PC-3 (cell line): ENCODE results near the gene PNMA8B. TPM values are rescaled to one million over a fixed set of nuclear protein-coding genes. Genes with fewer than 3 reads are reported as not detected.

Experiments used
- ATAC-seq: fragments of 200-7000 bp; cut with Tn5 transposase; 2 replicates; pipeline ENCODE4 v1.9.1; 2020; ENCODE audit warnings: mild to moderate bottlenecking, moderate library complexity
- BruUV-seq: library from RNA; stranded (reverse); fragments of 400-500 nt; replicated peaks from 2 replicates; lab custom pipeline; 2021; lab: Mats Ljungman, UMichigan
- CTCF ChIA-PET: fragments of 300-600 bp; sonication (Branson Sonifier 250); formaldehyde crosslinking; loops from one replicate; lab custom pipeline; 2022; ENCODE audit warnings: antibody characterized with exemption; lab: Charles Lee
- POLR2A ChIA-PET: fragments of 300-600 bp; sonication (Branson Sonifier 250); formaldehyde crosslinking; loops from one replicate; lab custom pipeline; 2022; ENCODE audit warnings: antibody characterized with exemption; ENCODE audit not compliant: unreplicated experiment; lab: Charles Lee
- DNase-seq: peaks from one replicate; pipeline ENCODE4 v3.0.0-alpha.2; 2015
- H2AFZ ChIP-seq: fragments of 300-600 bp; sonication (generic); 2 replicates; pipeline ENCODE4 v1.6.0; 2016; ENCODE audit warnings: antibody characterized with exemption, low read length
- H3F3A ChIP-seq: fragments of 300-600 bp; sonication (generic); one replicate; pipeline ENCODE4 v1.6.0; 2017; ENCODE audit warnings: antibody characterized with exemption, low read length, control low read depth, mild to moderate bottlenecking; ENCODE audit not compliant: unreplicated experiment
- H3K27ac ChIP-seq: fragments of 300-600 bp; sonication (generic); 2 replicates; pipeline ENCODE4 v1.5.1; 2016; ENCODE audit warnings: mild to moderate bottlenecking, low read length
- H3K27me3 ChIP-seq: fragments of 300-600 bp; sonication (generic); 2 replicates; pipeline ENCODE4 v1.6.1; 2016; ENCODE audit warnings: low read length, mixed read lengths
- H3K36me3 ChIP-seq: fragments of 300-600 bp; sonication (generic); 2 replicates; pipeline ENCODE4 v1.6.1; 2016; ENCODE audit warnings: low read depth, mixed run types, low read length, mixed read lengths
- H3K4me1 ChIP-seq: fragments of 300-600 bp; sonication (generic); 2 replicates; pipeline ENCODE4 v1.5.1; 2016; ENCODE audit warnings: low read length; ENCODE audit not compliant: insufficient read depth
- H3K4me2 ChIP-seq: fragments of 300-600 bp; sonication (generic); 2 replicates; pipeline ENCODE4 v1.6.0; 2016; ENCODE audit warnings: low read length
- H3K4me3 ChIP-seq: fragments of 300-600 bp; sonication (generic); 2 replicates; pipeline ENCODE4 v1.5.1; 2016; ENCODE audit warnings: mild to moderate bottlenecking, low read length, mixed read lengths
- H3K79me2 ChIP-seq: fragments of 300-600 bp; sonication (generic); 2 replicates; pipeline ENCODE4 v1.6.1; 2017; ENCODE audit warnings: low read length, mixed read lengths
- H3K9ac ChIP-seq: fragments of 300-600 bp; sonication (generic); 2 replicates; pipeline ENCODE4 v1.6.0; 2016; ENCODE audit warnings: mild to moderate bottlenecking, low read length
- H3K9me2 ChIP-seq: fragments of 300-600 bp; sonication (generic); replicated peaks from 2 replicates; pipeline ENCODE4 v1.6.1; 2016; ENCODE audit warnings: mixed run types, low read length, mixed read lengths
- H3K9me3 ChIP-seq: fragments of 300-600 bp; sonication (generic); 2 replicates; pipeline ENCODE4 v1.6.1; 2016; ENCODE audit warnings: low read length, mixed read lengths
- H4K20me1 ChIP-seq: fragments of 300-600 bp; sonication (generic); 2 replicates; pipeline ENCODE4 v1.6.1; 2016; ENCODE audit warnings: low read length, mixed read lengths
- EZH2 ChIP-seq: fragments of 300-600 bp; sonication (generic); IDR thresholded peaks from one replicate; pipeline ENCODE4 v1.6.1; 2017; ENCODE audit warnings: antibody characterized with exemption, mild to moderate bottlenecking, low read length; ENCODE audit not compliant: unreplicated experiment
- EZH2phosphoT487 ChIP-seq: fragments of 300-600 bp; sonication (generic); IDR thresholded peaks from 2 replicates; pipeline ENCODE4 v1.6.1; 2018; ENCODE audit warnings: mild to moderate bottlenecking, antibody characterized with exemption, low read length, borderline replicate concordance
- intact Hi-C: fragments of 100-400 bp; cut with micrococcal nuclease; formaldehyde crosslinking; loops from 2 replicates; pipeline ENCODE4 v1.9.0; 2023
- total RNA-seq: library from RNA; depleted of rRNA; stranded (reverse); fragments of >200 nt; gene quantifications from 2 replicates; pipeline ENCODE4 v1.2.3, GENCODE V29; 2014
- TF ChIP-seq, protein P1 (sequence below): fragments of 300-600 bp; sonication (generic); conservative IDR thresholded peaks from 2 replicates; pipeline ENCODE4 v1.5.1; 2017; ENCODE audit warnings: antibody characterized with exemption, low read depth, mild to moderate bottlenecking, low read length

The PNMA8B gene
- total RNA-seq, 1 experiment from 2014 or later: not detected

DNA sequence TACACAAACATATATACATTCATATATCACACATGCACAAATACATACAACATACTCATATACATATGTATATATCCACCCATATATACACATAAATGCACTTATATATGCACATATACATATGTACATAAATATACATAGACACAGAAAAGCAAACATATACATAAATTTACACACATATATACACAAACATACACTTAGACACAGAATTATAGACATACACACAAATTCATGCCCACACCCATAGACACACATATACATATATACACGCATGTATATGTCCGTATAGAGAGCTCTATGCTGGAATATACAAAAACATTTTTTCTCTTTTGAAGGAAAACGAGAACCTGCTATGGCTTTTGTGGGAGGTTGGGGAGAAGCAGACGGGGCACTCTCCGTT, 44.9 kb downstream of the PNMA8B start:
- Histone ChIP-seq H3K79me2 (no peaks in the 10 kb centered on the region), H3K4me2 (no peak overlapping the region), H3K36me3 (no peaks in the 10 kb centered on the region), H3F3A (no peaks in the 10 kb centered on the region), H3K9ac (no peak overlapping the region), H3K9me2 (no peaks in the 10 kb centered on the region), H3K27ac (no peak overlapping the region), H3K9me3 (no peaks in the 10 kb centered on the region), H3K27me3 (no peaks in the 10 kb centered on the region), H4K20me1 (no peaks in the 10 kb centered on the region), H3K4me3 (no peak overlapping the region), H3K4me1 (no peaks in the 10 kb centered on the region), H2AFZ (no peak overlapping the region)
- ATAC-seq (no peak), DNase-seq (no peak)
- TF ChIP-seq EZH2 (no peak), EZH2phosphoT487 (no peak)
- TF ChIP-seq, protein P1, sequence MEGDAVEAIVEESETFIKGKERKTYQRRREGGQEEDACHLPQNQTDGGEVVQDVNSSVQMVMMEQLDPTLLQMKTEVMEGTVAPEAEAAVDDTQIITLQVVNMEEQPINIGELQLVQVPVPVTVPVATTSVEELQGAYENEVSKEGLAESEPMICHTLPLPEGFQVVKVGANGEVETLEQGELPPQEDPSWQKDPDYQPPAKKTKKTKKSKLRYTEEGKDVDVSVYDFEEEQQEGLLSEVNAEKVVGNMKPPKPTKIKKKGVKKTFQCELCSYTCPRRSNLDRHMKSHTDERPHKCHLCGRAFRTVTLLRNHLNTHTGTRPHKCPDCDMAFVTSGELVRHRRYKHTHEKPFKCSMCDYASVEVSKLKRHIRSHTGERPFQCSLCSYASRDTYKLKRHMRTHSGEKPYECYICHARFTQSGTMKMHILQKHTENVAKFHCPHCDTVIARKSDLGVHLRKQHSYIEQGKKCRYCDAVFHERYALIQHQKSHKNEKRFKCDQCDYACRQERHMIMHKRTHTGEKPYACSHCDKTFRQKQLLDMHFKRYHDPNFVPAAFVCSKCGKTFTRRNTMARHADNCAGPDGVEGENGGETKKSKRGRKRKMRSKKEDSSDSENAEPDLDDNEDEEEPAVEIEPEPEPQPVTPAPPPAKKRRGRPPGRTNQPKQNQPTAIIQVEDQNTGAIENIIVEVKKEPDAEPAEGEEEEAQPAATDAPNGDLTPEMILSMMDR: no peak
- CTCF ChIA-PET: no interaction called here
- BruUV-seq: no TSS peak
- intact Hi-C loops: no loop called here
- POLR2A ChIA-PET: no interaction called here

- intact Hi-C loops: no loop called here
- Histone ChIP-seq H3K4me3 (no peak overlapping the region), H3K9me2 (no peaks in the 10 kb centered on the region), H3K4me2 (no peak overlapping the region), H3F3A (no peaks in the 10 kb centered on the region), H3K36me3 (no peaks in the 10 kb centered on the region), H2AFZ (no peak overlapping the region), H3K9me3 (no peaks in the 10 kb centered on the region), H3K9ac (no peak overlapping the region), H3K27ac (no peak overlapping the region), H4K20me1 (no peaks in the 10 kb centered on the region), H3K79me2 (no peaks in the 10 kb centered on the region), H3K27me3 (no peaks in the 10 kb centered on the region), H3K4me1 (no peaks in the 10 kb centered on the region)
- no TSS peak for BruUV-seq
- DNase-seq (no peak), ATAC-seq (no peak)
- ChIA-PET CTCF (no interaction called here), POLR2A (no interaction called here)
- TF ChIP-seq, protein P1: no peak
- no peak for TF ChIP-seq EZH2phosphoT487
- no peak for TF ChIP-seq EZH2
Measured at GRCh38 chr19:46449228-46449627, 46.4 kb downstream of the PNMA8B start.

DNA sequence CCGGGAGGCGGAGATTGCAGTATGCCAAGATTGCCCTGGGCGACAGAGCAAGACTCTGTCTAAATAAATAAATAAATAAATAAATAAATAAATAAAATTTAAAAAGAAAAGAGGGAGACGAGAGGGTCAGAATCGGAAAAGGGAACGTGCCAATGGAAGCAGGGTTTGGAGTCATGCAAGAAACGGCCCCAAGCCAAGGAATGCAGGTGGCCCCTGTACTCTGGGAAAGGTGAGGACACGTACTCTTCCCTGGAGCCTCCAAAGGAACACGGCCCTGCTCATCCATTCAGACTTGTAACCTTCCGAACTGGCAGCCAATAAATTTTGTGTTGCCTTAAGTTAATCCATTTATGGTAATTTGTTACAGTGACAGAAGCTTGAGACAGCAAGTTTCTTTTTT, 47.1 kb downstream of the PNMA8B start:
- no peak overlapping the region for H3K9ac ChIP-seq
- H3K36me3 ChIP-seq: no peaks in the 10 kb centered on the region
- H3K79me2 ChIP-seq: no peaks in the 10 kb centered on the region
- H3K27me3 ChIP-seq: no peaks in the 10 kb centered on the region
- ATAC-seq (no peak), DNase-seq (no peak)
- no peak overlapping the region for H3K4me2 ChIP-seq
- no peaks in the 10 kb centered on the region for H3F3A ChIP-seq
- no peaks in the 10 kb centered on the region for H3K9me2 ChIP-seq
- BruUV-seq: no TSS peak
- no peak overlapping the region for H3K27ac ChIP-seq
- CTCF ChIA-PET: interaction anchor here (0.7 kb wide), 1 partner anchor 110 kb away, joined by 3 read pairs; no protein-coding TSS in a partner anchor
- H2AFZ ChIP-seq: no peak overlapping the region
- POLR2A ChIA-PET: no interaction called here
- intact Hi-C loops: no loop called here
- no peak overlapping the region for H3K4me3 ChIP-seq
- H3K4me1 ChIP-seq: no peaks in the 10 kb centered on the region
- no peak for TF ChIP-seq EZH2phosphoT487
- TF ChIP-seq, protein P1: no peak
- no peak for TF ChIP-seq EZH2
- H4K20me1 ChIP-seq: no peaks in the 10 kb centered on the region
- no peaks in the 10 kb centered on the region for H3K9me3 ChIP-seq
